IMR-90 (cell line): Measurements from ENCODE around the gene CD84.

Experiments
- BHLHE40 ChIP-seq: fragments of 150-350 bp; IDR thresholded peaks from 2 replicates; pipeline ENCODE4 v1.6.1; 2016; ENCODE audit warnings: mild to moderate bottlenecking, low read depth, low read length
- CEBPB ChIP-seq: IDR thresholded peaks from 2 replicates; pipeline ENCODE4 v1.6.1; 2012; ENCODE audit warnings: low read depth, low read length, improper control_type of control experiment
- CTCF ChIP-seq: conservative IDR thresholded peaks from 2 replicates; pipeline ENCODE4 v1.5.1; 2012; ENCODE audit warnings: mild to moderate bottlenecking, low read depth, low read length, improper control_type of control experiment
- MAFK ChIP-seq: IDR thresholded peaks from 2 replicates; pipeline ENCODE4 v1.6.1; 2012; ENCODE audit warnings: low read depth, low read length, improper control_type of control experiment
- POLR2A ChIP-seq: IDR thresholded peaks from 2 replicates; pipeline ENCODE4 v1.6.1; 2012; ENCODE audit warnings: mild to moderate bottlenecking, low read depth, low read length
- RAD21 ChIP-seq: IDR thresholded peaks from 2 replicates; pipeline ENCODE4 v1.6.1; 2012; ENCODE audit warnings: low read length, improper control_type of control experiment
- RCOR1 ChIP-seq: IDR thresholded peaks from 2 replicates; pipeline ENCODE4 v1.6.1; 2012; ENCODE audit warnings: mild to moderate bottlenecking, low read length, improper control_type of control experiment; ENCODE audit not compliant: insufficient replicate concordance

GRCh38 chr1:160569806-160570205, 9.5 kb downstream of the CD84 start:
- TF ChIP-seq CTCF = no peak
- no peak for TF ChIP-seq RAD21
- no peak for TF ChIP-seq CEBPB
- TF ChIP-seq POLR2A = no peak
- TF ChIP-seq BHLHE40 = no peak
- TF ChIP-seq MAFK = no peak
- no peak for TF ChIP-seq RCOR1
